NOMO-1 treated with DMSO at 0.1 percent for 48 hours (cell line): Measurements from ENCODE around the gene KIRREL1.
A peak's percentile ranks its signal among the peaks of the same experiment; 100 is the strongest.

Experiments
- DNase-seq: peaks from one replicate; lab custom pipeline; 2025; ENCODE audit not compliant: unreplicated experiment; lab: John Stamatoyannopoulos, UW

The KIRREL1 gene

GRCh38 chr1:158028969-158029368 lies 35.5 kb downstream of the KIRREL1 start:
- no peak for DNase-seq

GRCh38 chr1:158035014-158035413 lies 41.6 kb downstream of the KIRREL1 start:
- no peak for DNase-seq

- peak; percentile 21 for DNase-seq
These were observed 42.6 kb downstream of the KIRREL1 start for GRCh38 chr1:158035976-158036583.

- DNase-seq, result no peak
These were observed 43.8 kb downstream of the KIRREL1 start for GRCh38 chr1:158037008-158037865.

GRCh38 chr1:158037866-158038359 lies 44.5 kb downstream of the KIRREL1 start:
- no peak for DNase-seq

- no peak for DNase-seq
These were observed 45.3 kb downstream of the KIRREL1 start for GRCh38 chr1:158038793-158039192.

- DNase-seq, result no peak
These were observed 45.9 kb downstream of the KIRREL1 start for GRCh38 chr1:158039380-158039779.

- DNase-seq, result no peak
These were observed 46.9 kb downstream of the KIRREL1 start for GRCh38 chr1:158040323-158040722.

- no peak for DNase-seq
These were observed 49.8 kb downstream of the KIRREL1 start for GRCh38 chr1:158043232-158043631.

GRCh38 chr1:158045639-158046038 lies 52.2 kb downstream of the KIRREL1 start:
- no peak for DNase-seq

GRCh38 chr1:158046715-158047510 lies 53.5 kb downstream of the KIRREL1 start:
- no peak for DNase-seq

GRCh38 chr1:158048371-158049067 lies 55.1 kb downstream of the KIRREL1 start:
- no peak for DNase-seq

- DNase-seq, result no peak
These were observed 56.4 kb downstream of the KIRREL1 start for GRCh38 chr1:158049853-158050252.

- DNase-seq, result no peak
These were observed 59.8 kb downstream of the KIRREL1 start for GRCh38 chr1:158053276-158053675.

- DNase-seq, result no peak
These were observed 61.3 kb downstream of the KIRREL1 start for GRCh38 chr1:158054721-158055120.

GRCh38 chr1:158055854-158056253 lies 62.4 kb downstream of the KIRREL1 start:
- DNase-seq, result no peak

GRCh38 chr1:158056498-158056897 lies 63.1 kb downstream of the KIRREL1 start:
- DNase-seq, result no peak

- DNase-seq, result no peak
These were observed 65.0 kb downstream of the KIRREL1 start for GRCh38 chr1:158058237-158058985.

- DNase-seq, result no peak
These were observed 66.5 kb downstream of the KIRREL1 start for GRCh38 chr1:158059984-158060383.

- no peak for DNase-seq
These were observed 68.7 kb downstream of the KIRREL1 start for GRCh38 chr1:158062174-158062573.
